Body of pancreas (tissue), 4 donors: Measurements from ENCODE around the gene CSH2. TPM values are rescaled to one million over a fixed set of nuclear protein-coding genes. Genes with fewer than 3 reads are reported as not detected.

Experiments used
- ATAC-seq: fragments of 150-250 bp; one replicate; pipeline ENCODE4 v1.9.1; 2016
- DNase-seq, 4 donors: peaks; one replicate each; pipeline ENCODE4 v3.0.0-alpha.2; 2019
- H3K27ac ChIP-seq, 4 donors: fragments of 200-600 bp; sonication (generic); 1 replicate in 3 of 4; 2 replicates in 1 of 4; pipeline versions ENCODE4 v1.5.1 to v1.6.1; 2016 to 2019; ENCODE audit warnings: mild to moderate bottlenecking in 1 of 4, mixed read lengths in 1 of 4, moderate library complexity in 1 of 4
- H3K27me3 ChIP-seq, 2 donors: fragments of 200-600 bp; sonication (generic); one replicate each; pipeline ENCODE4 v1.6.0; 2016; ENCODE audit warnings: mild to moderate bottlenecking in 1 of 2
- H3K36me3 ChIP-seq, 2 donors: fragments of 200-600 bp; sonication (generic); replicated peaks in 1 of 2; 2 replicates each; pipeline ENCODE4 v1.5.1; 2016; ENCODE audit warnings: low read depth in 2 of 2; ENCODE audit not compliant: insufficient read depth in 1 of 2
- H3K4me1 ChIP-seq: fragments of 200-600 bp; sonication (generic); one replicate; pipeline ENCODE4 v1.6.0; 2016
- H3K4me3 ChIP-seq, 2 donors: fragments of 200-600 bp; sonication (generic); 1 replicate in 1 of 2; 2 replicates in 1 of 2; pipeline ENCODE4 v1.5.1; 2016 to 2019
- H3K9me3 ChIP-seq, 3 donors: fragments of 200-600 bp; sonication (generic); 1 replicate in 2 of 3; 2 replicates in 1 of 3; pipeline ENCODE4 v1.5.1; 2016
- POLR2A ChIP-seq, 3 donors: fragments of 450-650 bp; IDR thresholded peaks; one replicate each; pipeline ENCODE4 v1.6.1; 2016; ENCODE audit warnings: antibody characterized with exemption in 3 of 3, mild to moderate bottlenecking in 2 of 3
- WGBS, 2 donors: methylation state at CpG; one replicate each; pipeline ENCODE4 v1.1.5; 2017; 5-methylcytosine and 5-hydroxymethylcytosine counted together
- intact Hi-C: fragments of 100-400 bp; cut with DNase I; formaldehyde crosslinking; loops from one replicate; pipeline ENCODE4 v1.15.1; 2023
- total RNA-seq, 2 donors: library from RNA; depleted of rRNA; stranded (reverse); fragments of >200 nt; gene quantifications; one replicate each; pipeline ENCODE4 v1.1.0, GENCODE V29; 2016
- TF ChIP-seq, protein P1 (sequence below), 7 experiments: fragments of 450-650 bp in 4 of 7; fragments of 200-600 bp in 3 of 7; sonication (generic) in 3 of 7; IDR thresholded peaks; one replicate each; pipeline ENCODE4 v1.5.1; 2016 to 2019; ENCODE audit warnings: antibody characterized with exemption in 7 of 7

The CSH2 gene
- total RNA-seq, 2 donors from 2014 or later: not detected

DNA sequence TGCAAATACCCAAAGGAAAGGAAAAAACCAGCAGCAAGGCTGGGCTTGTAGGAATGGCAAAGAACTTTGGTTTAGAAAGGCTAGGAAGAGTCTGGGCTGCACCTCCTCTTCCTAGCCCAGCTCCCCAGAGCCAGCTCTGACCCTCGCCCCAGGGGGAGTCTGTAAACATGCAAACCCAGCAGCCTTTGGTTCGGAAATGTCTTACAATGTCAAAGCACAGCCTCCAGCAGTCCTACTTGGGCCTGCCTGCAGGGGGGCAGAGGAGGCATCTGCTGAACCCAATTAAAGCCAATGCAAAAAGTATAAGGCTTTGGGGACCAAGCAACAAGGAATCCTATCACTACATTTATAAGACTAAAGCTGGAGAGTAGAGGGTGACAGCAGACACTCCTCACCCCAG is 41.0 kb downstream of the CSH2 start:
- H3K36me3 ChIP-seq: peaks cover 11 to 43% of the 10 kb centered on the region in 2 donors
- ATAC-seq (no peak), DNase-seq (no peak)
- TF ChIP-seq, protein P1, sequence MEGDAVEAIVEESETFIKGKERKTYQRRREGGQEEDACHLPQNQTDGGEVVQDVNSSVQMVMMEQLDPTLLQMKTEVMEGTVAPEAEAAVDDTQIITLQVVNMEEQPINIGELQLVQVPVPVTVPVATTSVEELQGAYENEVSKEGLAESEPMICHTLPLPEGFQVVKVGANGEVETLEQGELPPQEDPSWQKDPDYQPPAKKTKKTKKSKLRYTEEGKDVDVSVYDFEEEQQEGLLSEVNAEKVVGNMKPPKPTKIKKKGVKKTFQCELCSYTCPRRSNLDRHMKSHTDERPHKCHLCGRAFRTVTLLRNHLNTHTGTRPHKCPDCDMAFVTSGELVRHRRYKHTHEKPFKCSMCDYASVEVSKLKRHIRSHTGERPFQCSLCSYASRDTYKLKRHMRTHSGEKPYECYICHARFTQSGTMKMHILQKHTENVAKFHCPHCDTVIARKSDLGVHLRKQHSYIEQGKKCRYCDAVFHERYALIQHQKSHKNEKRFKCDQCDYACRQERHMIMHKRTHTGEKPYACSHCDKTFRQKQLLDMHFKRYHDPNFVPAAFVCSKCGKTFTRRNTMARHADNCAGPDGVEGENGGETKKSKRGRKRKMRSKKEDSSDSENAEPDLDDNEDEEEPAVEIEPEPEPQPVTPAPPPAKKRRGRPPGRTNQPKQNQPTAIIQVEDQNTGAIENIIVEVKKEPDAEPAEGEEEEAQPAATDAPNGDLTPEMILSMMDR (IDR thresholded peaks at IDR 0.05): no peak
- TF ChIP-seq POLR2A (IDR thresholded peaks at IDR 0.05): no peak
- 68 to 79% methylated on average over 2 of the region's 2 CpGs for WGBS, 2 donors
- no peaks in the 10 kb centered on the region for H3K27me3 ChIP-seq
- no peak overlapping the region for H3K27ac ChIP-seq
- intact Hi-C loops: loop anchor here (10.0 kb wide), 1 partner anchor 58 kb away; the partner anchor contains the start of genes CCDC47 and DDX42
- no peak overlapping the region for H3K4me3 ChIP-seq
- peaks cover 39% of the 10 kb centered on the region for H3K4me1 ChIP-seq
- H3K9me3 ChIP-seq: no peaks in the 10 kb centered on the region

DNA sequence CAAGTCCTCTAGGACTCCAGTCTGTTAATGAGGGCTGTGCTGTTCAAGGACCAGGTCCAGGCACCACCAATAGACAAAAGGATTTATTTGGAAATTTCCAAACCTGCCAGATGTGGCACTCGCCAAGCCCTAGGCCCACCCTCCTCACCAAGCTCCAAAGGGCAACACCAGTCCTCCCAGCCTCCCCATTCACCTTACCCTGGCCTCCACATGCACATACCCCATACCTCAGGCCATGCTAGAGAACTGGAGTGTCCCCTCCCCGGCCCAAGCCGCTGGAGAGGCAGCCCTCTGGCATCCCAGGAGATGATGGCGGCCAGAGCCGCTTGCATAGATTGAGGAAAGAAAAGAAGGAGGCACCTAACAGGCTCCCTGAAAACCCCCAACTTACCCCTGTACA is 41.5 kb downstream of the CSH2 start:
- no peak overlapping the region for H3K4me3 ChIP-seq
- H3K4me1 ChIP-seq: peaks cover 35% of the 10 kb centered on the region
- ATAC-seq (no peak), DNase-seq (no peak)
- intact Hi-C loops: loop anchor here (10.0 kb wide), 1 partner anchor 57 kb away; the partner anchor contains the start of genes CCDC47 and DDX42
- TF ChIP-seq, protein P1 (IDR thresholded peaks at IDR 0.05): no peak
- no peak for TF ChIP-seq POLR2A (IDR thresholded peaks at IDR 0.05)
- 85 to 86% methylated on average over 4 to 5 of the region's 5 CpGs for WGBS, 2 donors
- H3K9me3 ChIP-seq: no peaks in the 10 kb centered on the region
- no peak overlapping the region for H3K27ac ChIP-seq
- H3K27me3 ChIP-seq: no peaks in the 10 kb centered on the region
- peaks cover 11 to 43% of the 10 kb centered on the region in 2 donors for H3K36me3 ChIP-seq

DNA sequence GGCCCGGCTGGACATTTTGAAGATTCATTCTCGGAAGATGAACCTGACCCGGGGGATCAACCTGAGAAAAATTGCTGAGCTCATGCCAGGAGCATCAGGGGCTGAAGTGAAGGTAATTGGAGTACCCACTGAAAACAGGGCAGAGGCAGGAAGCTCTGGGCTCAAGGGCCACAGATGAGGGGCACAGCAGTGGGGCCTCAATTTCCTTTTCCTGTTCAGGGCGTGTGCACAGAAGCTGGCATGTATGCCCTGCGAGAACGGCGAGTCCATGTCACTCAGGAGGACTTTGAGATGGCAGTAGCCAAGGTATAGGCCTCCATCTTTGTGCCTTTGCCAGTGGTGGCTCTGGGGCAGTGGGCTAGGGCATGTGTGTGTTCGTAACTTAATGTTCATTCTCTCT is 42.0 kb downstream of the CSH2 start:
- DNase-seq (no peak), ATAC-seq (no peak)
- 64 to 82% methylated on average over 8 of the region's 8 CpGs for WGBS, 2 donors
- Histone ChIP-seq H3K27ac (no peak overlapping the region), H3K9me3 (no peaks in the 10 kb centered on the region), H3K36me3 (peaks cover 11 to 43% of the 10 kb centered on the region in 2 donors), H3K4me1 (peaks cover 30% of the 10 kb centered on the region), H3K4me3 (no peak overlapping the region), H3K27me3 (no peaks in the 10 kb centered on the region)
- no peak for TF ChIP-seq POLR2A (IDR thresholded peaks at IDR 0.05)
- TF ChIP-seq, protein P1 (IDR thresholded peaks at IDR 0.05): no peak
- intact Hi-C loops: loop anchor here (10.0 kb wide), 1 partner anchor 57 kb away; the partner anchor contains the start of genes CCDC47 and DDX42

DNA sequence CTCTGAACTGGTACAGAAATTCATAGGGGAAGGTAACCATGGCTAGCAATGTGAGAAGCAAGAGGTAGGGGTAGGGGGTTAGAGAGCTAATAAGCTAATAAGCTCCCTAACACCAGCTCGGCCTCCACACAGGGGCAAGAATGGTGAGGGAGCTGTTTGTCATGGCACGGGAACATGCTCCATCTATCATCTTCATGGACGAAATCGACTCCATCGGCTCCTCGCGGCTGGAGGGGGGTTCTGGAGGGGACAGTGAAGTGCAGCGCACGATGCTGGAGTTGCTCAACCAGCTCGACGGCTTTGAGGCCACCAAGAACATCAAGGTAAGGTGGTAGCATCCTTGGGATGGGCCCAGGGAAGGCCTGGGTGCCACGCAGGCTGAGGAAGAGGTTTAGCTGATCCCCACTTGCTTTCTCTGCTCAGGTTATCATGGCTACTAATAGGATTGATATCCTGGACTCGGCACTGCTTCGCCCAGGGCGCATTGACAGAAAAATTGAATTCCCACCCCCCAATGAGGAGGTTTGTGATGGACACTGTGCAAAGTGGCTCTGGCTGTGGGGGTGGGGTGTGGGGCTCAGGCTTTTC is 42.5 kb downstream of the CSH2 start:
- H3K4me3 ChIP-seq: no peak overlapping the region
- no peak for ATAC-seq
- H3K36me3 ChIP-seq: peaks cover 11 to 43% of the 10 kb centered on the region in 2 donors
- no peak for DNase-seq
- WGBS, 2 donors: 73 to 86% methylated on average over 13 to 15 of the region's 15 CpGs
- no peaks in the 10 kb centered on the region for H3K27me3 ChIP-seq
- no peak overlapping the region for H3K27ac ChIP-seq
- no peaks in the 10 kb centered on the region for H3K9me3 ChIP-seq
- TF ChIP-seq, protein P1 (IDR thresholded peaks at IDR 0.05): no peak
- no peak for TF ChIP-seq POLR2A (IDR thresholded peaks at IDR 0.05)
- H3K4me1 ChIP-seq: peaks cover 35% of the 10 kb centered on the region
- intact Hi-C loops: loop anchor here (10.0 kb wide), 1 partner anchor 56 kb away; the partner anchor contains the start of genes CCDC47 and DDX42

DNA sequence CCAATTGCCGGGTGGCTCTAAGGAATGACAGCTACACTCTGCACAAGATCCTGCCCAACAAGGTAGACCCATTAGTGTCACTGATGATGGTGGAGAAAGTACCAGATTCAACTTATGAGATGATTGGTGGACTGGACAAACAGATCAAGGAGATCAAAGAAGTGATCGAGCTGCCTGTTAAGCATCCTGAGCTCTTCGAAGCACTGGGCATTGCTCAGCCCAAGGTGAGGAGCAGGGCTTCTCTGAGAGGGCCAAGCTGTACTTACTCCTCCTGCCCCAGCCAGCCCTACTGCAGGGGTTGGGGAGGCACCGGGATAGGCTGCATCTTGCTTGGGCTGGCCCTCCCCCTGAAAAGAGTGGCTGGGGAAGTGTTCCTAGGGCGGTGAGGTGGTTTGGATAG is 43.2 kb downstream of the CSH2 start:
- 88 to 89% methylated on average over 5 of the region's 5 CpGs for WGBS, 2 donors

More for the DNA sequence above, 43.2 kb downstream of the CSH2 start:
- H3K4me1 ChIP-seq: peaks cover 40% of the 10 kb centered on the region
- H3K4me3 ChIP-seq: no peak overlapping the region
- intact Hi-C loops: loop anchor here (10.0 kb wide), 1 partner anchor 55 kb away; the partner anchor contains the start of genes CCDC47 and DDX42
- no peak for ATAC-seq
- H3K36me3 ChIP-seq: peaks cover 11 to 39% of the 10 kb centered on the region in 2 donors
- H3K27ac ChIP-seq: no peak overlapping the region
- no peaks in the 10 kb centered on the region for H3K27me3 ChIP-seq
- no peak for DNase-seq
- H3K9me3 ChIP-seq: no peaks in the 10 kb centered on the region
- TF ChIP-seq POLR2A (IDR thresholded peaks at IDR 0.05): no peak
- TF ChIP-seq, protein P1 (IDR thresholded peaks at IDR 0.05): no peak
